IMR-90 (cell line): ENCODE measurements around the gene PLA2G4B.

Experiments used
- CTCF ChIP-seq: conservative IDR thresholded peaks from 2 replicates; pipeline ENCODE4 v1.5.1; 2012; ENCODE audit warnings: mild to moderate bottlenecking, low read depth, low read length, improper control_type of control experiment
- POLR2A ChIP-seq: IDR thresholded peaks from 2 replicates; pipeline ENCODE4 v1.6.1; 2012; ENCODE audit warnings: mild to moderate bottlenecking, low read depth, low read length
- USF2 ChIP-seq: fragments of 150-350 bp; IDR thresholded peaks from 2 replicates; pipeline ENCODE4 v1.6.1; 2017; ENCODE audit warnings: mild to moderate bottlenecking, antibody characterized with exemption, low read length, low read depth

GRCh38 chr15:41868321-41868720 lies 29.7 kb downstream of the PLA2G4B start:
- TF ChIP-seq CTCF (no peak), POLR2A (no peak), USF2 (no peak)
